Measurements from ENCODE around the gene DTD2. TPM values are rescaled to one million over a fixed set of nuclear protein-coding genes. Genes with fewer than 3 reads are reported as not detected.
A peak's percentile ranks its signal among the peaks of the same experiment; 100 is the strongest.

DTD2 gene
- total RNA-seq, 1 donor, result 10.0 TPM

DNA sequence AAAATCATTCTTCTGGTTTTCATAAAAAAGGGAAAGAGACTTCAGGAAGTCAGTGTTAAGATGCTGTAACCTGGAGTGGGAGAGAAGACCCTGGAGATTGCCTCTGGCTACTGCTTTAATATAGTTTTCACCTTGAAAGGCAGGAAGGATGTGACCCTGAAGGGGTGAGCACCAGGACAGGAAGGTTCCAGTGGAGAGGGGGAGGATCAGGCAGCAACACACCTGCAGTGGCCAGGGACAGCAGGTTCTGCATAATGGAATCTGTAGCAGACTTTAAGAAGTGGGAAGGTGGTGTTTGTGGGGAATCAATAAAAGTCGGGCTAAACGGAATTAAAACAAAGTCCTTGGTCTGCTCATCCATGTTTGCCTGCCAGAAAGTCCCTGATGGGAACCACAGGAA, 30.6 kb downstream of the DTD2 start:
- Histone ChIP-seq H3K4me1 (ENCODE audit: insufficient read depth, low read length) (no peaks in the 10 kb centered on the region), H3K4me3 (ENCODE audit: low read length) (no peak overlapping the region), H3K9me3 (ENCODE audit: low read depth, low read length) (no peaks in the 10 kb centered on the region), H3K27me3 (ENCODE audit: insufficient read depth, low read length) (no peaks in the 10 kb centered on the region)

DNA sequence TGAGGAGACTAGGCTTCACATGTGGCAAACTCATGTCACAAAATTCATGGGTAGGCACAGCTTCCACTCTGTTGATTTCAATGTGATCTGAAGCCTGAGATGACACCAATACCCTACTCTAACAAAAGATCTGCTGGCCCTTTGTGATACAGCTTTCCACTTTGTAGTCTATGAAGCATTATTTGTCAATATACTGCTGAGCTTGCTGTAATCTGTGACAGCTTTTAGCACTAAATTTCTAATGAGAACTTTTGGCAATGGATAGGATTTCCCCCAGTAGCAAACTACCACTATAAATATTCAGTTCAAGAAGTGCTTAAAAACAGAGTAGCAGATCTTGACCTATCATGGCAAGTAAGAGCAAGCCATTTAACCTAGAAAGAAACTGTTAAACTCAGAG, 31.4 kb downstream of the DTD2 start:
- Histone ChIP-seq H3K4me1 (ENCODE audit: insufficient read depth, low read length) (peaks cover 1% of the 10 kb centered on the region), H3K9me3 (ENCODE audit: low read depth, low read length) (no peaks in the 10 kb centered on the region), H3K4me3 (ENCODE audit: low read length) (no peak overlapping the region), H3K27me3 (ENCODE audit: insufficient read depth, low read length) (no peaks in the 10 kb centered on the region)

DNA sequence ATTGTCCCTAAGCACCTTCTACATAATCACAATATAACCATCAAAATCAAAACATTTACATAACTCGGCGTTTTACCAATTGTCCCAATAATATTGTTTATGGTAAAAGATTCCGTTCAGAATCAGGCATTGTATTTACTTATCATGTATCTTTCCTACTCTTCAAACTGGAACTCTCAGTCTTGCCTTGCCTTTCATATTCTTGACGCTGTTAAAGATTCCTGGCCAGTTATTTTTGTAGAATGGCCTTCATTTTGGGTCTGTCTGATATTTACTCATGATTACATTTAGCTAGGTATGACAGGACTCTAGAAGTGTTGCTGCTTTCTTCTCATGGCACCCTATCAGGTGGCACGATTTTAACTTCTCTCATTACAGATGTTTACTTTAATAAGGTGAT, 36.1 kb downstream of the DTD2 start:
- H3K4me1 ChIP-seq (ENCODE audit: insufficient read depth, low read length), result peaks cover 9% of the 10 kb centered on the region
- H3K27me3 ChIP-seq (ENCODE audit: insufficient read depth, low read length), result no peaks in the 10 kb centered on the region
- no peaks in the 10 kb centered on the region for H3K9me3 ChIP-seq (ENCODE audit: low read depth, low read length)
- H3K4me3 ChIP-seq (ENCODE audit: low read length), result no peak overlapping the region

DNA sequence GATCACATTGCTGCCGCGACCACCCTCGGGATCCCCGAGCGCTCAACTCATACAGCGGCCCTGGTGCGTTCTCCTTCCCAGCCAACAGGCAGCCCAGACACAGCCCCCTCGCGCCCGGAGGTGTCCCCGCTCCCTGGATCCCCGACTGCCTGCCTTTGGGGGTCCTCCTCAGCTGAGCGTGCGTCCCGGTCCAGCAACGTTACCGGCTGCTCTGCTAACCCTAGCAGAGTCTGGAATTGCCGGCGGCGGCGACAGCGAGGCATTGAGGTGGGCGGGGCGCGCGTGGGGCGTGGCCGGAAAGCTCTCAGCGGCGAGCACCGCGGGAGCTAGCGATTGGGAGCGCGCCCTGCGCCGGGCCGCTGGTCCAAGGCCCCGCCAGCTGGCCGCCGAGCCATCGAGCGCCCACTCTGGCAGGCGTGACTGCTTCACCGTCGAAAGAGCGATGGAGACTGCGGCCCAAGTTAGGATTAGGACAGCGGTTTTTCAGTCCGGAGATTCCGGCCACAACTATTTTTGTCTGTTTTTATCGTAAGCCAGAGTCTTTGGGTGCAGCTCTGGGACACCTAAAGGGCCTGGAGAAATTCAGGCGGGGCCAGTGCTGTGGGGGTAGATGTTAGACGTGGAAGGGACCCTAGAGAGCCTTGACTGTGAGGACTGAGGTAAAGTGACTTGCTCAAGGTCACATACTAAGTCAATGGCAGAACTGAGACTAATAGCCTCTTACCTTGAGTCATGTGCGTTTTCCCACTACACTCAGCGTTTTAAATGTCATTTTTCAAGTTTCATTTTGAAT, 36.8 kb downstream of the DTD2 start, which contains the start of gene HEATR5A:
HEATR5A (minus strand) TSS at position 232 of the 793 bp plus-strand sequence. CDS start 17,575 bp downstream, outside the sequence.
- Histone ChIP-seq H3K9me3 (ENCODE audit: low read depth, low read length) (no peaks in the 10 kb centered on the region), H3K27me3 (ENCODE audit: insufficient read depth, low read length) (no peaks in the 10 kb centered on the region), H3K4me1 (ENCODE audit: insufficient read depth, low read length) (peaks cover 9% of the 10 kb centered on the region), H3K4me3 (ENCODE audit: low read length) (peak within 1 kb of the TSS; percentile 96)

DNA sequence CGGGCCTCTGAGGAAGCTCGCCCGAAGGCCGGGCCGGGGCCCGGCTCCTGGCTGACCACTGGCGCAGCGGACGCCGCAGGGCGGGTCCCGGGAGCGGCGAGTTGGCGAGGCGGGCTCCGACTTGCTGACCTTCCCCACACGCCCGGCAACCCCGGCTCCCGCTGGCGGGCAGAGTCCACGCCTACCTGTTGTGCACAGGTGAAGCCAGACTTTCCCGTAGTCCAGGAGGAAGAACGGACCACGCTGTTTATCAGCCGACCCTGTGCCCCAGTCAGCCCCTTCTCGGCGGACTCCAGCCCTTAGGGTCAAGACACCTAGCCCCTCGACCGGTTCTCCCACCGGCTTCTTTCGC, 37.4 kb downstream of the DTD2 start:
- H3K4me1 ChIP-seq (ENCODE audit: insufficient read depth, low read length), result peaks cover 9% of the 10 kb centered on the region
- no peaks in the 10 kb centered on the region for H3K27me3 ChIP-seq (ENCODE audit: insufficient read depth, low read length)
- peak overlapping the region; percentile 96 for H3K4me3 ChIP-seq (ENCODE audit: low read length)
- H3K9me3 ChIP-seq (ENCODE audit: low read depth, low read length), result no peaks in the 10 kb centered on the region

DNA sequence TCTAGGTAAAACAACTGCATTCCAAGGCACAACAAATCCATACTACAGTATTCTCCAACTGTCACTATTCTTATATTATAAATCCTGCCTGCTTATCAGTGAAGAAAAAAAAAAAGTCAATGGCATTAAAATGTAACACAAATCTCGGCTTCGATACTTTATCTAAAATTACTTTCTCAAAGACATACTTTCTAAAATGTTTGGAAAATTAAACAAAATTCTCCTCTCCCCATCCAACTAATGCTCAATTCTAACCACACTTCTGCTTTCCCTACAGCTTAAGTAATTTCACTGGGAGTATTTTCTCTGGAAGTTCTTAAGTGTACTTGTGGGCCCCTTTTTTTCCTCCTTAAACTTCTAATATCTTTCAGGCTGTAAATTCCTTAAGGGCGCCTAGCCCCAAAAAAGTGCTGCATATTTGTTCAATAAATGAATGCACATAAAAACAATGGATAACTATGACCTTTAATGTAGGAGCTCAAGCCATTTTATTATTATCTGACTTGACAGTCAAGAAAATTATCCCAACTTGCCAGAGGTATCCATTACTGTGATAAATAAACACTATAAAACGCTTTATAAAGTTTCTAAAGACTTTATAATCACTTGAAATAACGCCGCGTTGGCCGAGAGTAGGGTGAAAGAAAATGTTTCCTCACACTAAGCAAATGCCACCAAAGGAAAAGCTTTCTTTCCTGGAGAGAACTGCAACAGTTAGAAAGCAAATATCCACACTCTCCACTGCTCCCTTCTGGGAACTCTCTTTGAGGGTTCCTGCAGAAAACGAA, 37.9 kb downstream of the DTD2 start:
- Histone ChIP-seq H3K4me1 (ENCODE audit: insufficient read depth, low read length) (peaks cover 15% of the 10 kb centered on the region), H3K4me3 (ENCODE audit: low read length) (peak overlapping the region; percentile 96), H3K9me3 (ENCODE audit: low read depth, low read length) (no peaks in the 10 kb centered on the region), H3K27me3 (ENCODE audit: insufficient read depth, low read length) (no peaks in the 10 kb centered on the region)

DNA sequence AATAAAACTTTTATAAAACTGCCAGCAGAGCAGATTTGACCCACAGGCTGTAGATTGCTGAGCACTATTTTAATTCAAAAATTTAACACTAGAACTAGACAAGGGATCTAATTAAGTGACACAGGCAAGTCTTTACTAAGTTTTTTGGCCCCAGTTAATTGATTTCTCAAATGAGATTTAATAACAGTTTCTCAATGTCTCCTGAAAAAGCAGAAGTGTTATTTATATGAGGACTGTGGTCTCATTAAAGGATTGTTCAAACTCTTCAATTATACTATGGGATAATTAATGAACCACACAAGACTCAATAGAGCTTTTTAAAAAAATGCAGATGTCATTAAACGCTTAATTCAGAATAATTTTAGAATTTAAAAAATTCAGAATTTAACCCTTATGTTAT, 38.9 kb downstream of the DTD2 start:
- no peaks in the 10 kb centered on the region for H3K27me3 ChIP-seq (ENCODE audit: insufficient read depth, low read length)
- peaks cover 19% of the 10 kb centered on the region for H3K4me1 ChIP-seq (ENCODE audit: insufficient read depth, low read length)
- H3K4me3 ChIP-seq (ENCODE audit: low read length), result no peak overlapping the region
- no peaks in the 10 kb centered on the region for H3K9me3 ChIP-seq (ENCODE audit: low read depth, low read length)

DNA sequence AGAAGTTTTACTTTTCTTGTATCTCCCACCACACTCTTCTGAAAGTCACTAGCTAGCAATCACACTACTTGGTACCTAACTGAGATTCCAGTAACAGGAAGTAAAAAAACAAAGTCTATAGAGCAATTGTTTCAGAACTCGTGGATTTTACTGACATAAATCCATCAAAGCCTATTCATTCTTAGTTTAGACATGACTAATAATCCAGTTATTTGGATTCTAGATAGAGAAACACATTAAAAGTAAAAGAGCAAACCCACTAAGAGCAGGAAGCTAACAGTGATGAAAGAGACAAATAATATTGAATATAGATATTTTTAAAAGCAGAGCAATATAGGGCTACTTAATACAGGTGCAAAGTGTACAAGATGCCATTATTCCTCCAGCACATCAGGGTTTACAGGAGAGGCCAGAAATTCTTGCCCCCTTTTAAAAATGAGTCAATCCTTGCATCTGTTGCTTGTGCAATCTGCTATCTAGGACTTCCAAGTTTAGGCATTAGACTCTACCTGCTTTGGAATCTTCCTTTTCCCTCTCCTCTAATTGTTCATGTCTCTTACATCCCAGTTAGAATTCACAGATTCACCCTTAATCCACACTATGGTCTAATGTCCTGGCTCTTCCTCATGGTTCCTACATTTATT, 43.0 kb downstream of the DTD2 start:
- Histone ChIP-seq H3K27me3 (ENCODE audit: insufficient read depth, low read length) (no peaks in the 10 kb centered on the region), H3K9me3 (ENCODE audit: low read depth, low read length) (no peaks in the 10 kb centered on the region), H3K4me3 (ENCODE audit: low read length) (no peak overlapping the region), H3K4me1 (ENCODE audit: insufficient read depth, low read length) (peaks cover 30% of the 10 kb centered on the region)

DNA sequence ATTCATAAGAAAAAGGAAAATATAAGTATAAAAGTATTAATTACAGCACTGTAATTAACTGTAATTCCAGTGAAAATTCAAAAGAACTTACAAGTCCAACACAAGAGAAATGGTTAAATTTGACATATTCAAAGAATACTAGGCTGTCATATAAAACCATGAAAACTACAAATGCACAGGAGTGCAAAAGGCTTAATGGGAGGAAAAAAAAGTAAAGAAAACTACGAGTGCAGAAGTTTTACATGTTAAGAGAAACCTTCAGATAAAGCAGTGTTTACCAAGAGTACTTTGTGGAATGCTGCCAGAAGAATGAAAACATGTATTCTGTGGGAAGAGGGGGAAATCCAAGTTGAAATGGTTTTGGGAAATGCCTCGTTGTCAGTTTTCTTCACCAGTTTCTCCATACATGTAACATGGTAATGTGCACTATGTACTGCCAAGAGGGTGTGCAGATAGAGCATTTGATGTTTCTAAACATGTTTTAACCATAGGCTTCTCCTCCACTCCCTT, 46.0 kb downstream of the DTD2 start:
- H3K4me3 ChIP-seq (ENCODE audit: low read length), result no peak overlapping the region

DNA sequence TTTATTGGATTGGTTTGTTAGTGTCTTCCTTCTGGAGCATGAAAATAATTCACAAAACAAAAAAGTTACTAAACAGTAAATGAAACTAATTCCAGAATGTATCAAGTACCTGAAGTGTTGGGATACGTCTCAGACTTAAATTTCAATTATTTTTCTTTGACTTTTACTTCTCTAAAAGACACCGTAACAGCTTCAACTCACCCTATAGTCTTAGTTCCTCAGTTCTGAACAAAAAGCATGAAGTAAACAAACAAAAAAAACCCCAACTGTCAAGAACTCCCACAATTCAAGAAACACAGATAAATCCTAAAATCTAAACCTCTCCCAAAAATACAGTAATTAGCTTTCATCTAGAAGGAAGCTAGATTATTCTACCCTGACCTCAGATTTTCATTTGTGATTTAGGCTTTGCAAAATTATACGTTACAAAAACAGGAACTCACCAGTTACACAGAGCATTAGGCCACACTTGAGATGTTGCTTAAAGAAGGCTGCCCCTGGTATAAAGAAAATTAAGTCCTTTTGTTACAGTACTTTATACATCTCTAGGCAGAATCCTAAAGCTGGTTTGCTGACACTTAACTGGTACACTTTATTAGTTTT, 47.2 kb downstream of the DTD2 start:
- Histone ChIP-seq H3K4me3 (ENCODE audit: low read length) (no peak overlapping the region), H3K27me3 (ENCODE audit: insufficient read depth, low read length) (no peaks in the 10 kb centered on the region), H3K9me3 (ENCODE audit: low read depth, low read length) (no peaks in the 10 kb centered on the region), H3K4me1 (ENCODE audit: insufficient read depth, low read length) (peaks cover 29% of the 10 kb centered on the region)

More for the DNA sequence above, 46.0 kb downstream of the DTD2 start:
- Histone ChIP-seq H3K27me3 (ENCODE audit: insufficient read depth, low read length) (no peaks in the 10 kb centered on the region), H3K9me3 (ENCODE audit: low read depth, low read length) (no peaks in the 10 kb centered on the region), H3K4me1 (ENCODE audit: insufficient read depth, low read length) (peaks cover 29% of the 10 kb centered on the region)

DNA sequence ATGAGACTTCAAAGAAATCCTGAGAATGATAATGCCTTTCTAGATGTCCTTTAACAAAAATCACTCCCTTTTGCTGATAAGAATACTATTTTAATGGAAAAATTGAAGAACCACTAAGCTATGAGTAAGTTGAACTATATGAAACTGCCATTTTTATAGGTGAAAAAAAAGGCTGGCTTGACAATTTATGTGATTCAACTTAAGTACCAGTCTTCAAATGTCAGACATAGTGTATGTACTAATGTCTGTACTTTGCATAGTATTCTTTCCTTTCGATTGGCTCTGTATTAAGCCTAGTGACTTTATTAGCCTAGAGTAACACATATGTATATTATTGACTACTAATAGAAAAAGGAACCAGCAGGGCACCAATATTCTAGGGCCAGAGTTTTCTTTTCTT, 48.9 kb downstream of the DTD2 start:
- H3K27me3 ChIP-seq (ENCODE audit: insufficient read depth, low read length), result no peaks in the 10 kb centered on the region
- H3K4me3 ChIP-seq (ENCODE audit: low read length), result no peak overlapping the region
- H3K4me1 ChIP-seq (ENCODE audit: insufficient read depth, low read length), result peaks cover 19% of the 10 kb centered on the region
- no peaks in the 10 kb centered on the region for H3K9me3 ChIP-seq (ENCODE audit: low read depth, low read length)

DNA sequence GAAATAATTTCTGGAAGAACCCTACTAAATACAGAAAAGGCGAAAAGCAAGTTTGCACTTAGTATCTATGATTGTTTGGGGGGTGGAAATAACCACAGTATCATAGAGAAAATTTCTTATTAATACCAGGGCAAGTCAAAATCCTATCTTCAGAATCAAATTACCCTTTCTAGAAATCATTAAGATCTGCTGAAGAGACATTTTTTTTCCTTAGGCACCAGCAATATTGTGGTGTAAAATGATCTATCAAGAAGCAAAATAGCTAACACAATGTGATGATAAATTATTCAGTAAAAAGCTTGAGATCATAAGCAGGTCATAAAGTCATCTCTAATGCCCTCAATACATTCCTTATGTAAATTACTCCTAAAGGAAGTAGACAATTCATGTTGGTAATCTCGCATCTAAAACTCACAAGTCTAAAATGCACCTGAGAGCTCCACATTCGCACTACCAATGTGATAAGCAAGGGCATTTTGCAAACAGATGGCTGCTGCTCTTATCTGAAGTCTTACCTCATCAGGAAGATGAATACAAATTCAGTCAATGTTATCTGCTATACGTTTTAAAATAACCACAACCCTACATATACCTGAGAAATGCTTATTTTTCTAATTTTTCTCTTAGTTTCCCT, 51.6 kb downstream of the DTD2 start:
- no peaks in the 10 kb centered on the region for H3K9me3 ChIP-seq (ENCODE audit: low read depth, low read length)
- H3K27me3 ChIP-seq (ENCODE audit: insufficient read depth, low read length), result no peaks in the 10 kb centered on the region
- H3K4me1 ChIP-seq (ENCODE audit: insufficient read depth, low read length), result peaks cover 6% of the 10 kb centered on the region
- H3K4me3 ChIP-seq (ENCODE audit: low read length), result no peak overlapping the region

DNA sequence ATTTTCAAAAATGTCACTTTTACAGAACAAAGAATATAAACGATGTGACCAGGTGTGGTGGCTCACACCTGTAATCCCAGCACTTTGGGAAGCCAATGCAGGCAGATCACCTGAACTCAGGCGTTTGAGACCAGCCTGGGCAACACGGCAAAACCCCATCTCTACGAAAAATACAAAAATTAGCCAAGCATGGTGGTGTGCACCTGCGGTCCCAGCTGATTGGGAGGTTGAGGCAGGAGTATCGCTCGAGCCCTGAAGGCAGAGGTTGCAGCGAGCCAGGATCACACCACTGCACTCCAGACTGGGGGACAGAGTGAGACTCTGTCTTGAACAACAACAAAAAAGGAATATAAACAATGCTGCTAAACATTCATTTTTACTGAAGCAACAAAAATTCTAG, 52.2 kb downstream of the DTD2 start:
- H3K9me3 ChIP-seq (ENCODE audit: low read depth, low read length), result no peaks in the 10 kb centered on the region
- peaks cover 6% of the 10 kb centered on the region for H3K4me1 ChIP-seq (ENCODE audit: insufficient read depth, low read length)
- no peak overlapping the region for H3K4me3 ChIP-seq (ENCODE audit: low read length)
- H3K27me3 ChIP-seq (ENCODE audit: insufficient read depth, low read length), result no peaks in the 10 kb centered on the region

DNA sequence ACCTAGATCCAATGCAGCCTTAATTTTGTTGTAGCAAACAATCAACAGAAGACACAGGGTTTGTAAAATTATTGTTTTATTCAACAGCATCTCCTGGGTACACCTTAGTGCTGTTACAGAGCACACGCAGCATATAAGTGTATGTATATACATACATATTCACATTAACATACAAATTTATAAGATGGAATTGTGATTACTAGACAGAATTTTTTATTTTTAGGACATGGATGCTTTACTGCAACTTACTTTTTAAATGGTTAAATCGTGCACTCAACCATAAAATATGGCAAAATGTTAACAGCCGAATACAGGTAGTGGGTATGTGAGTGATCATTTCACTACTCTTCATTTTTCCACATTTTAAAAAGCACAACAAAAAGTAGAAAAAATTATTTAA, 53.6 kb downstream of the DTD2 start:
- Histone ChIP-seq H3K4me1 (ENCODE audit: insufficient read depth, low read length) (no peaks in the 10 kb centered on the region), H3K27me3 (ENCODE audit: insufficient read depth, low read length) (no peaks in the 10 kb centered on the region), H3K9me3 (ENCODE audit: low read depth, low read length) (no peaks in the 10 kb centered on the region), H3K4me3 (ENCODE audit: low read length) (no peak overlapping the region)

Measured in mononuclear cell (primary cell).